GM18858 (cell line): ENCODE data around the gene SAMD4A.

ENCODE experiments used
- ATAC-seq: cut with Tn5 transposase; IDR thresholded peaks from one replicate; pipeline ENCODE4 v1.9.1; 2021; ENCODE audit not compliant: unreplicated experiment

Gene SAMD4A

DNA sequence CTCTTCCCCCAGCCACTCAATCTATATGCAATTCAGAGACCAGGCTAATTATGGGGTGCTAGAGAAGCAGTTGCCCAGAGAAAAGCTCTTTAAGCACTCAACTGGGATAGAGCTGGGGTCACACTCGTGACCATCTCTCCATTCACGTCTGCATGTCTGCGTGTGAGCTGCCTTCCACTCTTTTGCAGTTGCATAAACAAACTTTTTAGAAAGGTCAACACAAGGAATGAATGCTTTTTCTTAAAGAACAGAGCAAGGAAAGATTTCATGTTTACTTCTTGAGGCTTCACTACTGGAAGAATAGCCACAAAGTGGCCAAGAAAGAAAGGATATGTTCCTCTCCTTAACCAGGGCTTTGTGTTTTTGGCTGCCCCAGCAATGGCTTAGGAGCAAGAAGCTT lies 151.1 kb downstream of the SAMD4A start:
- ATAC-seq, result no peak

DNA sequence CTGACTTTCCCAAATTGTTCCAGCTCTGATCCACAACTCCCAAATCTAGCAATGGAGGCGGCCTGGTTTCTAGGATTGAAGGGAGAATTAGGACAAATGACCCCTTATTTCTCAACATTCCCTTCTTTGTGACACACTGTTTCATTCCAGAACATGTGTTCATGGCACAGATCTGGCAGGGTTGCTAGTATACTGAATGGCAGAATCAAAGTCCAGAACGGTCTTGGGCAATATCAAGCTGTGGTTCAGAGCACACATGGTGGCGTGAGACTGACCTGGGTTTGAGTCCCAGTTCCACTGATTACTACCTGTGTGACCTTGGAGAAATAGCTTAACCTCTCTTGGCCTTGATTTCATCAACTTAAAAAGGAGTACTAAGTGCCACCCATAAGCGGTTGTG lies 152.5 kb downstream of the SAMD4A start:
- no peak for ATAC-seq

DNA sequence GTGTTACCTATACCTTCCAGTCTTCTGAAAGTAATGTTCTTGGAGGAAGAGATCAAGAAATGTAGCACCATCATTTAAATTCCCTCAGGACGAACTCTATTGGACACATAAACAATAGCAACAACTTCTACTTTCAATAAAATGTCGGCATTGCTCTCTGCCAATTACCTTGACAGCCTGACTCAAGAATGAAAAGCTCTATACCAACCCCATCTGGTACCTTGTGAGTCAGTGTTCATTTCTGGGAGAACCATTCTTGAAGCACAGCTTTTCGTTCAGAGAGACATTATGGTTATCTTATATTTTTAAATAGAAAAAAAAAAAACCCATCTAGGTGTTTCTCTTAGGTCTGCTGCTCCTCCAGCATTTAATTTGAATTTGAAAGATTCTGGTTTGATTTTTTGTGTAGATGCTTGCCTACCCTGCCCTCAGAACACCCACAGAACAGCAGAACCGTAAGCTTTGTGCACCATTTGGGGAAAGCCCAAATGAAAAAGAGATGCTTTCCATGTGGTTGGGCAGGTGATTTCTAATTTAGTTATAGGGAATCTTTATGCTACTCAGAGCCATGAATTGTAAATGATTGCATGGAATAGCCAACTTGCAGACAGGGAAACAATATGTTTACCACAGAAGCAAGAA lies 156.0 kb downstream of the SAMD4A start:
- ATAC-seq, result peak; percentile 57

DNA sequence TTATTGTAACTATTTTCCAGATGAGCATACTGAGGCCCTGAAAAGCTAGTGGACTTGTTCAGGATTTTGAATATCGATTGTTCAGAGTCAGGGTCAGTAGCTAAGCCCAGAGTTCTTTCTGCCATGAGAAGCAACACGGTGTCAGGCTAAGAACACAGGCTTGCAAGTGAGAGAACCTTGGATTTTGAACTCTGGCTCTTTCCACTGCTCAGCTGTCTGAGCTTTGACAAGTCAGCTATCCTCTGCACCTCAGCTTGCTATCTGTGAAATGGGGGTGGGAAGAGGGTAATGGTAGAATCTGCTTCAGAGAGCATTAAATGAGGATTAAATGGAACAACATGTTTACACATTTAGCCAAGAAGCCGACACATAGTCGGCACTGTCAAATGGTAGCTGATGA lies 157.2 kb downstream of the SAMD4A start:
- ATAC-seq, result no peak

DNA sequence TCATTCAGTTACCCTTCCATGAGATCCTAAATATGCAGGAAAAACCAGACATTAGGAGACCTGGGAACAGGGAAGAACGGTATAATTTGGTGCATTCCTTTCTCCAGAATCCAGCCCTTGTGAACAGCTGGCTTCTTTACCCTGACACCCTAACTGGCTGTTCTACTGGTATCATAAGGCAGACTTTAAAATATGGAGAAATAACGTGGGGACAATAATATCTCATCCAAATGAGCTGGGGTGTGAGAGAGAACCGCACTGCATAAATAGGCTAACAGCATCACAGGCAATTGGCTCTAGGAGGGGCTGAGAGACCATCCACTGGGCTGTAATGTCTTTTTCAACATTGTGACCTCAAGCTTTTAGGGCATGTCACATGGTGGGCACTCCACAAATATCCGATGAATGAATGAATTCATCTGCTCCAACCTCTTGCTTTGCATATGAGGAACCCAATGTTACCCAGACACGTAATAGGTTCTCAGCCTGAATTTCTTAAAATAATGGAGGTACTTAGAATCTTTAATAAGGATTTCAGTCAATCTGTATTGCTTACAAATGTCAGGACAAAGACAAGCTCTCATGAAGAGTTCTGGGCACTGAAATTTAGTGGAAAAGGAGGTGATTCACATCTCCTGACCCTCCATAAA lies 157.9 kb downstream of the SAMD4A start:
- ATAC-seq, result no peak

DNA sequence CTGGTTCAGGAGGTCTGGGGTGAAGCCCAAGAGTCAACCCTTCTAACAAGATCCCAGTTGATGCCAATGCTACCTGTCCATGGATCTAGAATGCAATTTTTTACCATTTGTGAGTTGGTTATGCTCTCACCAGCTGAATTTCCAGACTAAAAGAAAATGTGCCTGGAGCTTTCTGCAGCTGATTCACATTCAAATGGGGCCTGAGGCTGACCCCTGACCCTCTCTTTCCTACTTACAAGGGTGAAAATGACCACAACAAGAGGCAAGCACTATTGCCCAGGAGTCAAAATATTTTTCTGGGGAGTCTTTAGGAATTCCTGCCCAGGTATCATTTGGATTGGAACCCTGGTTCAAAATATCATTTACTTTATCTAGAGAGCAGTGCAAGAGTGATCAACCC lies 159.1 kb downstream of the SAMD4A start:
- ATAC-seq, result no peak

DNA sequence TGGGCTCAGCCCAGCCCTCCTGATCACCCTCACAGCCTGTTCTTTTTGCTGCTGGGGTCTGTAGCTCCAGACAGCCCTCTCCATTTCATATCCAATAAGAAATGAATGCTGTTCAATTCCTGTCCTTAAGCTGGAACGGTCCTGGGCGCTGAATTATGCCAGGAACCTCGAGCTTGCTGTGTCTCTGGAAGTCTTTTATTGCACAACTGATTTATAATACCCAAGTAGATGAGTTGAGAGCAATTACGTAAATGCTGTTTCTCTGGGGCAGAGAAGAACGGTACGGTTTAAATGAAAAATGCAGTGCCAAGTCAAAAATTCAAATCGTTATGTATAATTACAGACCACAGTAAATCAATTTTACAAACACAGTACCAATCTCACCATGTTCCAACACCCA lies 161.0 kb downstream of the SAMD4A start:
- ATAC-seq, result no peak

DNA sequence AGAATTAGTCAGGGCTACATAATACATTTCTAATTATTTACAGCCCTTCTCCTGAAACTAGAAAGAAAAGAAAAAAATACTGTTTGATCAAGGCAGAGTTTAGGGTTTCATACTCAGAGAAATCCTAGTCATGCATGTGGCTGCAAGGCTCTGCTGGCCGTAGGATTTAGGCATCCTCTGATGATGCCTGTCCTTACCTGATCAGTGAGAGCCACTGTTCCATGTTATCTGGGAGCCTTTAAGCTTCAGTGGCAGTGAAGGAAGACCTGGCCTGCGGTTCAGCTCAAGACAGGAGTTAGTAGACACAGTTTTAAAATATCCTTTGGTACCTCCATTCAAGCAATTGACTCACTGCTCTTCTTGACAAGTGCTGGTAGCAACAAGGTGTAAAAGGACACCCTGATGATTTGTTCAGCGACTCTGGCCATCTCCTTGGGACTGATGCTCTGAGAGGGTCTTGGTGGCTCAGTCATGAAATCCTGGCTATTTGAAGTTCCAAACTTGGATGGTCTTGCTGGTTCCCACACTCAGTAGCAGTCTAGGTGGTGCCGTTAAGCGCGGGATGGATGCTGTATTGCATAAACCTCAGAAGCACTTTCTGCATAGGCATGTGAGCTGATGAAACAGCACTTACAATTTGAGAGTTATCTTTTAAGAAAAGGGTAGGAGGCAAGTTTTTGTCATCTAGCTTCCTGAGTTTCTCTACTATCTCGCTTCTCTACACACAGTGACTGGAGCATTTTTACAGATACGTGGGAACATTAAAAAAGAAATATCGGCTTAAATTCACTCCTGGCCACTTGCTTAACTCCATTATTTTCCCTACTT lies 162.0 kb downstream of the SAMD4A start:
- ATAC-seq, result no peak

DNA sequence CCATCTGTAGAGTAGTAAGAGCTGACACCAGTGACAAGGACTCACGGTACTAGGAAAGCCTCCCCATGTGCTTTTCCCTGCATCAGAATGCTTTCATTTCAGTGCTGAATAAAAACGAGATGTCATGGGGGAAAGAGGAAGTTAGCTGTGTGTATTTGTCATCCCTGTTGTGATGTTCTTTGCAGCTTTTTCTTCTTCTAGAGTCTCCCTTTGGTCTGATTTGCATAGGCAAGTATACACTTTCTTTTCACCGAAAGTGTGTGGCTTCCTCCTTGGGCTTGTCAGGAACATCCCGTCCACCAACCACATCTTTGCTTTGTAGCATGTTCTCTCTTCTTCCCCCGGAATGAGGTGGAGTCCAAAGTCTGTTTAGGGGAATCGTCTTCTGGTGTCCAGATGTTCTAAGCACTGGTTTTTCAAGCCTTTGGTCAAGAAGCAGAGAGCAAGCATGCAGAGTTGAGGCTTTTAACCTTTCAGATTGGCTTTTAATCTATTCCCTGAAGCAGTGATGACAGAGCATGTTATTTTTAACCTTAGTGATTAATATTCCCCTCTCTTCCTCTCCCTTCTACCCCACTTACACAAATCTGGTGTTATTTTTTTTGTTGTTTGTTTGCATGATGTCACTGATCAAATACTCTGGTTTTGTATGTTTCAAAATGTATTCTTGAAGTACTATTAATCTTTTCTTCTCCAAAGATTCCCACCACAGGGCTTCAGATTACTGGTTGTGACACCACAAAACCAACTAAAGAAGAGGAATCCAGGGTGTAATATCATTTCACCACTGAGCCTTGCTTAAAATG lies 163.4 kb downstream of the SAMD4A start:
- peak; percentile 96 for ATAC-seq

DNA sequence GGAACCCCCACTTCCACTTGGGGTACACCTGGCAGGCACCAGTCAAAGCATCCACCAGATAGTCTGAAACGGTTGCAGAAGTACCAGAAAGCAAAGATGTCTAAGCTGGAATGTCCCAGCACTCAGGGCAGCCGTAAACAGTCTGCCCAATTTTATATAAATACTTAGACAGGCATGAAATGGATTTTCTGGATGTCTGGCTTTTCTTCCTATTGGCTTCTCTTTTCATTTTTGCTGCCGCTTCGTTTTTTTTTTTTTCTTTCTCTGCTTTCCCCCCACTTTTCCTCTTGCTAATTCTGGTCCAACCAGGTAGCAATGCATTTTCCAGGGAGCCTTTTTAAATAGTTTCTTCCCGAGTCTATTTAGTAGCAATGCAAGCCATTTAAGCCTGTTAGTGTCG lies 168.0 kb downstream of the SAMD4A start:
- no peak for ATAC-seq

DNA sequence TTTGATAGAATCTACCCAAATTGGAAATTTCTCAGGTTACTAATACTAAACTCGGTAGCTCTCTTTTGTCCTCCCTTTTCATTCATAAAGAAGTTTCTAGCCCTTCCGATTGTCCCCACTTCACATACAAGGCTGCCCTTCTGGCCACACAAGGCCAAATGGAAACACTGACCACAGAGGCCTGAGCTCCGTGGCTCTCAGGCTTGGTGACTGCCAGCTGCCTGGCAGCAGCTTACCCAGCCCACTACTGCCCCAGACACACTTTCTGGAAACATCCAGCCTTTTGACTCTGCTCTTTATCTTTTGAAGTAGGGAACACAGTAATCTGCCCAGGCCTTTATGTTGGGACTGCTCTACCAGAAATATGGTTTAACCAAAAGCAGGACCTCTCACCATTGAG lies 168.5 kb downstream of the SAMD4A start:
- ATAC-seq, result no peak

DNA sequence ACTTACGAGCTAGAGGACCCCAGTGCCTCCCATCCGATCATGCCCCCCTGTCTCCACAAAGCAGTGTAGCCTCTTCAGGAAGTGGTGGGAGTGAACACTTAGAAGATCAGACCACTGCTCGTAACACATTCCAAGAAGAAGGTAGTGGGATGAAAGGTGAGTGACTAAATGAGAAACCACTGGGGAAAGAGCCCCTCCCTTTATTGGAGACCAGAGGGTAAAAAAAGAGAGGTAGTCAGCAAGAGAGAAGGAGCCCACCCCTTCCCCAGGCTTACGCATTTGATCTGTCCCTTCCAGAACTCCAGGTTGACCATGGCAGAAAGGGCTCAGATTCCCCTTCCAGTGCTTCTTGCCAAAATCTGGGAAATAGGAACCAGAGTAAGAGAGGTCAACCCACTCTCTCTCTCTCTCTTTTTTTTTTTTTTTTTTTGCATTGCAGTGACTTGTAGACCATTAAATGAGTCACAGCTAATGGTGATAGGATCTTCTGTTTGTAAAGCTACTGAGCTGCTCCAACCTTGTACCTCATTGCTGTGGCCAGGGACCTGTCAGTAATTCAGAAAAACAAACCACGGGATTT lies 170.3 kb downstream of the SAMD4A start:
- no peak for ATAC-seq

DNA sequence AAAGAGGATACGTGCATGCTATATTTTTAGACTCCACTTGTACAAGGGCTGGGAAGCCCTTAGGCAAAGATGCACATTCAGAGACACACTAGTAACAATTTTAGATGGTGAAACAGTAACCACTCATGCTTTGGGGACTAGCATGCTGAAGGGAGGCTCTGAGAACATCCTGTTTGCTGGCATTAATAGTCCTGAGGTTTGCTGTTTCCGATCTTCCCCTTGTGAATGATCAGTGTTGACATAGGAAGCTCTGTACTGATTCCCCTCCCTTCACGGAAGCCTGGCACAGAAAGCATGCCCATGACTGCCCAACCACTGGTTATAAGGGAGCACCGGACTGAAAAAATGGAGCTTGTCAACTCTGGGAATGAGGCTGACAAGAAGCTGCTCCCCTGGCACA lies 171.1 kb downstream of the SAMD4A start:
- ATAC-seq, result no peak

DNA sequence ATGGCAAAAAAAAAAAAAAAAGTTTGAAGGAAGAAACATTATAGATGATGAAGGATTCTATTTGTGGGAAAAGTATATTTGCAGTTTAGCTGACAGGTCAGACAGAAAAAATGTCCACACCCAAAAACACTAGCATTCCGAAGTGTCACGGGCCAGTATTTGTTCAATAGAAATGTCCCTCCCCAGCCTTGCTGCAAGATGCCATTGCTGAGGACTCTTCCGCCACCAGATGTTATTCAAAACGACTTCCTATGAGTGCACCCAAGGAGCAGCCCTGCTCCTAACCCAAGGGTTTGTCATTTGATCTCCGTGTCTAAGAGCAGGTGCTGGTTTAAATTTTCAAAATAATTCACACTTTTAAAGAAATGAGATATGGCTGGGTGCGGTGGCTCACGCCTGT lies 172.6 kb downstream of the SAMD4A start:
- no peak for ATAC-seq

DNA sequence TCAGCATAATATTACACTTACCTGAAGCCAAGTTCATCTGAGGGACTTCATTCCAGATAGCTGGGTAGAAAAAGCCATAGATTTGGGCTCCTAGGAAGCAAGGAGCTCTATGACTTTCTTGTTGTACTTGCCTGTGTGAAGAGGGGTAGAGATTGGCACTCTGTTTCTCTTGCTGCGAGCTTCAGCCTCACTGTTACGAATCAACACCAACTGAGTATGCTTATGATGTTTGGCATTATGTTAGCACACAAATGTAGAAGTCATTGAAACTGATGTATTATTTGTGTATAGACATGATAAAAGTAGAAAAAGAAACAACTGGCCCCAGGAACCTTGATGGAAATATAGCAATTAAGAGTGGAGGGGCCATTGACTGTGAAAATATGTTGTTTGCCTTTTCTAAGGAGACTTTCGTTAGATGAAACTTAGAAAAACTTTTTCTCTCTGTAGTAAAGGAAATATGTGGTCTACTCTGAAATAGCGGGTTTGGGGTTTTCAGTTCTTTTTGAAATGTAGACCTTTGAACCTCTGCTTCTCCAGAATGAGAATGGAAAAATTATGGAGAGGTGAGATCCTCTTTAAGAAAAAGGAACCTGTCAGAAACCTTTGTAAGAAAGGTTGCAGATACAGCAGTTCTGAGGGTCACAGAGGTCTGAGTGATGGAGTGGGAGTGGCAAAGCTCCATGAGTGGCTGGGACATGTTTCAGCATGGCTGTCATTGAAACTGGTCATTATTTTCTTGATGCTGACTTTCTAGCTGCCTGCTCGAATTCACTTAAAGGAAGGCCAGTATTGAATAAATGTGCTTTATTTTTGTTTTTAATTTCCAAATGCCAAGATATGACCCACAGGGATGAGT lies 175.8 kb downstream of the SAMD4A start:
- no peak for ATAC-seq

DNA sequence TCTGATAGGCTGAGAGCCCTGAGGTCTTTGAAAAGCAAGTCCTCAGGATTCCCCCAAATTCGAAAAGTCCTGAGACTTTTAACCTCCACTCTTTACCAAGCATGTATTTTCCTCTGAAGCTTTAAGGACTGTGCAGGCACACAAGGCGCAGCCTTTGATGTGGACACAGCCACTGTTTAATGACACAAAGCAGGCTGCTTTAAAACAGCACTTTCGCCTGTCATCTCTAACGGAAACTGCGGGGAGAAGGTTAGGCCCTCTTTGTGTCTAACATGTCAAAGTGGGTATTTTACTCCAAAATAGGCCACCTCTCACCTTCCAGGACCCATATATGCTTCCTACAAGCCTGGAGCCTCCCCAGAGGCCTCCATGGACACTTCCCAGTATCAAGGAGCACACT lies 176.5 kb downstream of the SAMD4A start:
- no peak for ATAC-seq

DNA sequence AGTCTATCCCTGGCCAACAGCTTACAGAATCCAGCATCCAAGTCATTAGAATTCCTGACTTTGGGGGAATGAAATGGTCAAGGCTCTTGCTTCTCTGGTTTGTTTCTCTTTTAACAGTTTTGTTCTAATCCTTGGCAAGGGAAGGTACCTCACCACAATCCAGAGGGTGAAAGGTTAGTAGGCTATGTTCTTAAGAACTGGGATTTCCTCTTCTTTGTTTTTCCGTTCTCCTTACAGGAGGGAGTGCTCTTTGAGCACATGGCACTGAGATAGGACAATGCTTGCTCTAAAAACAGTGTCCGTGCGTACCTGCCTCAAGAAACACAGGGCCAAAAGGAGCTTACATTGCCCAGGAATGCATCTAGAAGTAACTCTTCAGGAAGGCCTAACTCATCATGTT lies 179.1 kb downstream of the SAMD4A start:
- no peak for ATAC-seq

DNA sequence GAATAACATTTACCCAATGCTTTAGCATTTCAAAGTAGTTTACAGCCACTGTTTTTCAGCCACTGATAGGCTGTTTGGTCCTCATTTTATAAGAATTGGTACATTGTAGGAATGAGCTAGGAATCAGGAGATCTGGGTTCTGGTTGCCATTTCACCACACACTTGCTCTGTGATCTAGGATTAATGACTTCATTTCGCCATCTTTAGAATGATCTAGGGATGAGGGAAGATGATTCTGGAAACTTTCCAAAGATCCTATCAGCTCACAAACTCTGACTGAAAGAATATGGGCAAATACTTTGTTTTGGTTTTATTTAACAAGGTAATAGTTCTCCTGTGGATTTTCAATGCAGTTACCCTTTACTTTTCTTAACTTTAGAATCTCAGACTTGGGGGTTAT lies 180.7 kb downstream of the SAMD4A start:
- no peak for ATAC-seq

DNA sequence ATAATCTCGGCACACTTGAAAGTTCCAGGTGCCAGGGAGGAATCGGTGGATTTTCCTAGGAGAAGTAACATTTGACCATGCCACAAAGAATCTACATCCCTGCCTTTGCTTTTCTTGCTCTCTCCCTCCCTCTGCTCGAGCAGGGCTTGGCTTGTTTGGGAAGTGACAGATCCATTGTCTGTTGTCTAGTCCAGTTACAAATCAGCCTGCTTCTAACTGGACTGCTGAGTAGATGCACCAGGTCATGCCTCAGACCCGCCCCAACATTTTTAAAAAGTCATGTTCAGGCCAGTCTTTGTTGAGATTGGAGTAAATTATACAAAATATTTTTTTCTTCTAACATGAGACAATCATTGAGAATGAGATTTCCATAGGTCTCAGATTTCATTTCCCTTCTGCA lies 182.3 kb downstream of the SAMD4A start:
- ATAC-seq, result no peak

DNA sequence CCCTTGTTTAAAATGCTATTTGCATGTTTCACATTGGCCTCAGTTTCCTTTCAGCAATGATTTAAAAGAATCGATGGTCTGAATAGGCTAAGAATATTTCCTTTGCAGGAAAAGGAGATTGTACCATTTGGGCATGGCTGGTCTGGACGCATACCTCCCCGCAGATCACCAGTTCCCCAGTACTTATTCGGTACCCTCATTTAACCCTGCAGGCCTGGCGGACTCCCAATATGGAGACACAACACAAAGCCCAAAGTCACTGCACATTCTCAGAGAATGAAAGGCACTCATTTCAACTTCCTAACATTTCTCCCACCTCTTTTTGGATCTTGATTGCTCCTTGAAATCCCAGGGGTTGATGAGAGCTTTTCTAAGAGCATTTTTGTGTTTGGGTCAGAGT lies 182.8 kb downstream of the SAMD4A start:
- no peak for ATAC-seq
